GF-D8 (cell line): ENCODE data around the gene PTPN3.

Experiments
- DNase-seq: peaks from one replicate; lab custom pipeline; 2025; lab: John Stamatoyannopoulos, UW

The PTPN3 gene

DNA sequence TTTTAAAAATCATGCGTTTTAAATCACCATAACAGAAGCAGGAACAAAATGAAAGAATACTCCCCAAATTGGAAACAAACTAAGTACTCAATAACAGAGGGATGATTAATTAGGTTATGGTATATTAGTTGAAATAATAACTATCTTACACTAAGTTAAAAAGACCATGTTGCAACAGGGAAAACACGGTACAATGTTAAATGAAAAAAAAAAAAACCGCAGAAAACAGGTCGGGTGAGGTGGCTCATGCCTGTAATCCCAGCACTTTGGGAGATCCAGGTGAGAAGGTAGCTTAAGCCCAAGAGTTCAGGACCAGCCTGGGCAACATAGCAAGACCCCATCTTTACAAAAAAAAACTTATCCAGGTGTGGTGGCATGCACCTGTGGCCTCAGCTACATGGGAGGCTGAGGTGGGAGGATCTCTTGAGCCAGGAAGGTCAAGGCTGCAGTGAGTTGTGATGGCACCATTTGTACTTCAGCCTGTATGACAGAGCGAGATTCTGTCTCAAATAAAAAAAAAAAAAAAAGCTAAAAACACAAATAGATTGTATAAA is 2.4 kb upstream of the PTPN3 start:
- DNase-seq: no peak

DNA sequence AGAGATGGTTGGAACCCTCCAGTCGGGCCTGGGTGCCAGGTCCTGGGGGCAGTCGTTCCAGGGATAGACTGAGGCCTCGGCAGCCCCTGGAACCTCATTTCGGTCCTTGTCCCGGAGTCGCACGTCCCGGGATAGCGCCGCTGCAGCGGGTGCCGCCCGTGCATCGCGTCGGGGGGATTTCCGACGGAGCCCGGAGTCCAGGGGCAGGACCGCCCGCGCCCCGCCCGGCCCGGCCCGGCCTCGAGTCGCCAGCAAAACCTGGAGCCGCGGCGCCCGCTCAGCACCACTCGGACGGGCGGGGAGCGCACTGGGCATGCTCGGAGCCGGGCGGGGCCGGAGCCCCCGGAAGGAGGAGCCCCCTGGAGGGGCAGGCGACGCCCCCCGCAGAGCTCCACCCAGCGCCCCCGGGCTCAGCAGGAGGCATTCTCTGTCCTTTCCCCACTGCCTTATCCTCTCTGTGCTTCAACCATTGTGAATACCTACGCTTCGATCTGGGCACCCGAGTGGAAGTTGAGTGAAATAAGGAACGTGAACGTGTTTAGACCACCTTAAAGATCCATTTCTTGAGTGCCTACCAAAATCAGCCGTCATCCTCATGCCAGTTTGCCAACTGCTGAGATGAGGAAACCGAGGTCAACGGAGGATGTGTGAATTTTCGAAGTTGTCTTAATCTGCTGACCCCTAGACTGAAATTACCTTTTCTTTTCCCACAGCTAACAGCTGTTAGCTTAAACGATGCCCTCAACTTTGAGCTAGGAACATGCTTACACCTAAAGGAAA is 1.7 kb upstream of the PTPN3 start:
- no peak for DNase-seq

DNA sequence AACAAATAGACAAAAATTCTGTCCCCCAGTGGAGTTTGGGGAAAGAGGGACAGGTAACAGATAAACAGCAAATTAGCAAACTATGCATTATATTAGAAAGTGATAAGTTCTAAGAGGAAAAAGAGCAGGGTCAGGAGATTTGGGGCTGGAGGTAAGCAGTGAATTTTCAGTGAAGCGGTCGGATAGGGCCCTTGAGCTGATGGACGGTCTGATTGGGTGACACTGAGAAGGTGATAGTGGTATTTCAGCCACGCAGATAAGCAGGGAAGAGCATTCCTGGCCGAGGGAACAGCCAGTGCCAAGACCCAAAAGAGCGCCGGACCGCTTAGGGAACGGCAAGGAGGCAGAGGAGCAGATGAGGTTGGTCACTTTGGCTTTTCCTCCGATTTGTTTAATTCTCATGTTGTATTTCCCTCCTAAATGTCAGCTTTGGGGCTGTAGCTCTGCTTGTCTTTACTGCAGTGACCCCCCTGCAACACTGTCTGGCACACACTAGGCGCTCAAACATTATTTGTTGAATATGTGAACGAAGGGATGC is 1.1 kb upstream of the PTPN3 start:
- DNase-seq: no peak

DNA sequence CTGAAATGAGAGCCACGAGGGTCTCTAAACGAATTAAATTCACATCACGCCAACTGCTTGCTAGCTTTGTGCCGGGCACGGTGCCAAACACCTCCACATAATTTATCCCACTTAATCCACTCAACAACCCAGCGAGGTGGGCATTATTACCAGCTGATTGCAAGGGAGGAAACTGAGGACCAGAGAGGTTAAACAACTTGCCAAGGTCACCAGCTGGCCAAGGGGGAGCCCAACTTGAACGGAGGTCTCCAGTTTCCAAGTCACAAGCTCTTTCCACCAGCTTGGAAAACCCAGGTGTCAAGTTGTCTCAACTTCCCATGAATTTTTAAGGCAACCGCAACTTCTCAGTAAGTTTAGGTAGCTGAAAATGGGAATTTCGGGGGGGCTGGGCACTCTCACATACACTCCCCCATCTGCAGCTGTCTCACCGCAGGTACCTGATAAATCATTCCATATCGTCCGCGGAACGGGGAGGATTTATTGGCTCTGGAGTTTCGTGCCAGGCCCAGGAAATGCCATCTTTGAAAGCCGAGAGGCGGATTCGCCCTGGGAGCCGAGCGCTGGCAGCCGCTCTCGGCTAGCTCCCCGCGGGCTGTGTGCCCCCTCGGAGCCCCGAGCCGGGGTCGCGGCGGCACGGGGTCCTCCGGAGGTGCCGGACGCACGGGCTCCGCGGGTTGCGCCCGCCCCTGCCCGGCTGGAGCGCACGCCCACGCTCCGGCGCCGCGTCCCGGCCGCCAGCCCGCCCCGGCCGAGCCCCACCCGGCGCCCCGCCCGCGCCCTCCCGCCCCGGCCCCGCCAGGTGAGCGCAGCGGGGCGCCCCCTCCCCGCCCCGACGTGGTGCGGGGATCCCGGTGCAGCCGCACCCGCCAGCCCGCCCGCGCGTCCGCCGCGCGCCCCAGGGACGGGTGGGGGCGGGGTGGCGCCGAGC is 617 bp downstream of the PTPN3 start:
- DNase-seq: no peak

DNA sequence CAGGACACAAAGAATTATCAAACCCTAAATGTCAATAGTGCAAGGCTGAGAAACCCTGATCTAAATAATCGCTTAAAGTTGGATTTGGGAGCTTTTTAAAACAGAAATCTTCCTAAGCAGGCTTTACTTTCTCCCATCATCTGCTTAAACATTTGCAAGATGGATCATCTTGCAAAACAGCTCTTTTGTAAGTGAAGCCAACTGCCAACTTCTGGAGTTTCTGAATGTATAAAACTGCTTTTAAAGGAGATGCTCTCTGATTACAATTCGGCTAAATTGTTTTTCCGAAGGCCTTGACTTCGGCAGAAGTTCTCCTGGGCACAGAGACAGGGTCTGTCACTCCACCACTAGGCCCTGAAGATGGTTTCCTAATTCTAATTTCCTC is 1.3 kb downstream of the PTPN3 start:
- DNase-seq: no peak

DNA sequence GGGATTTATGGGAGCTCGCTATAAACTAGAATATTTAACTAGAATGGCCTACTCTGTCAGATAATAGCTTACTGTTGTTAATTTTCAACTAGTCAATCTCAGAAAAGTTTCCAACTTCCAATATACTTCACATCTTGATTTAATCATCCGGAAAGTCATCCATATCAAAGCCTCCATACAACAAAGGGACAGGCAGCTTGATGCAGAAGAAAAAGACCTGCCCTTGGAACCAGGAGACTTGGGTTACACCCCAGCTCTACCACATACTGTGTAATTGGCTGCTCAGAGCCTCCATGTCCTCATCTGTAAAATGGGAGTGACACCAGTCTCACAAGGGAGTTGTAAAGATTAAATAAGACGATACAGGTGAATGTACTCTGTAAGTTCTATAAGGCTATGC is 1.9 kb downstream of the PTPN3 start:
- DNase-seq: no peak

DNA sequence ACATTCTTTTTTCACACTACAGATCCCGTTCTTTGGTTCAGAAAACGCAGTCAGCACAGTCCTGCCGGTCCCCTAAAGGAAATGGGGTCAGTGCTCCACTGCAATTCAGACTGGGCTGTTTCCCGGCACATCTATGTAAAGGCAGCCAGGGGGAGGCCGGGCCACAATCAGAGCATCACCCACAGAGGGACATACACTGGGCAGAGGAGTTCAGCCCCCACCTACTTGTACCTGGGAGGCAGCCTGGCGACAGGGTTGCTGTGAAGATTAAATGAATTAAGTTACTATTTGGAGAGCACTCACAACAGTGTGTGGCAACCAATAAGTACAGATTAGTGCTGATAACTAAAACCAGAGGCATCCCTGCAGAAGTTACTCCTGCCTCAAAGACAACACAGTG is 4.5 kb downstream of the PTPN3 start:
- no peak for DNase-seq

DNA sequence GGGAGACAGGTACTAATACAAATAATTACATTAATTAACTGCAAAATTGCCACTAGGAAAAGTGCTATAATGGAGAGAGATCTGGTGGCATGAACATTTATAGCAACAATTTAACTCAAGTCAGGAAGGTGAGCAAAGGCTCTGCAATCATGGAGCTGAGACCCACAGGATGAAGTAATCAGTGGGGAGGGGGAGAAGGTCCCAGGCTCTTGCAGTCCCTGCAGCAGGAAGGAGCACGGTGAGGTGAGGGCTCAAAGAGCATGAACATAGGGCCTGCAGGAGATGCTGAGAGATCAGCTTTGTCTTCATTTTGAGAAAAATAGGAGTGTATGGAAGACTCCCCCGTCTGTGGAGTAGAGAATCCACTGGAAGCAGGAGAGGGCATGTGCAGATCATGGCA is 6.5 kb downstream of the PTPN3 start:
- DNase-seq: no peak

DNA sequence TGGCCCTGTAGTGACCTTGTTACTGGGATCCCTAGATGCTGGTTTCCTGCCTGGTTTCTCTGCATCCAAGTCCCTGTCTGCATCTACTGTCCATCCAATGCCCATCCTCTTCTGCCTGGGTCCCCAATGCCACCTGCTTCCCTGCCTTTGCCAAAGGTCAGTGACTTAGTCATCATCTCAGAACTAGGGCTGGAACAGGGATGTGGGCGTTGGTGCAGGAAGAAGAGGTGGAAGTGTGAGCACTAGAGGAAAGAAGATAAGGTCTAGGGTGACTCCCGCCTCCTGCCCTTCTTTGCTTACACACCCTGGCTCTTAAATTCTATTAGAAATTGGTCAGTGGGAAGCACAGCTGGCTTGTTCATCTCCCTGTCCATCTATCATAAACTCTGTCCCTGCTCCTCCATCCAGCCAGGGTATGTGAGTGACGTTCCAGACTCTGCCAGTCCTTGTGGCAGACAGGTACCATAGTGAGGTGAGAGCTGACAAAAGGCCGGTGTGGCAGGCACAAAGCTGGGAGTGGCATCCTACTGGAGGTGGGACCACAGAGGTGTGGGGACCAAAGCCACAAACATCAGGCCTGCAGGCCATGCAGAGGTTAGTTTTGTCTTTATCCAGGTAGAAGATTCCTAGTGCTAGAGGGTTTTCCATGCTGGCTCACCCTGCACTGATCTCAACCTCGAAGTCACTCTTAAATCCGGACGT is 9.2 kb downstream of the PTPN3 start:
- no peak for DNase-seq

DNA sequence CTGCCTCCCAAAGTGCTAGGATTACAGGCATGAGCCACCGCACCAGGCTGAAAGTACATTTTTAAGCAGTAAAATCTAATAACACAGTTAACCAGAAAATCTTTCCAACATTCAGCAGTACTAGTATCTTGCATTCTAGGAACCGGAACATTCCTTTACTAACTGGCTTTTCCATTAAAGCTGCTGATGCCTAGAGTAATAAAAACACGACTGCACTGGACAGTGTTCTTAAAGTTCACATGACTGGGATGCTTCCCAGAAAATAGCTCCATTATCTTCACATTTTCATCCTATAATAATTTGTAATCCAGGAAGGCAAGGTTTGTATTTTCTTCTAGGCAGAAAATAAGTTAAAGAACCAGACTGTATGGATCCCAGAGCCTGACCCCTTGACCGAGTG is 9.8 kb downstream of the PTPN3 start:
- no peak for DNase-seq

DNA sequence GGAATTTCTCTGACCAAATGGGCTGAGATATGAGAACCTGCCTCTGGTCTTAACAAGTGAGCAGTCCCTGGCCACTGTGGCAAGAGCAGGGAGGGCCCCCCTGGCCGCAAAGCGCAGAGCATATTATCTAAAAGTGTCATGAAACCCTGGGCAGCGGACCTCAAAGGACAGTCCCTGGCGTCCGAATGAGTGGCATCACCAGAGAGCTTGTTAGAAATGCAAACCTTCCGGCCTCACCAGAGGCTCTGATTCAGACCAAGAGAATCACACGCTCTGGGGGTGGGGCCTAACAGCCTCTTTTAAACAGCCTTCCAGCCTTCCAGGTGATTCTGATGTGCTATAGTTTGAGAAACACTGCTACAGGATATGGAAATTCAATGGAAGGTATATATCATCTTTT is 10.9 kb downstream of the PTPN3 start:
- no peak for DNase-seq

DNA sequence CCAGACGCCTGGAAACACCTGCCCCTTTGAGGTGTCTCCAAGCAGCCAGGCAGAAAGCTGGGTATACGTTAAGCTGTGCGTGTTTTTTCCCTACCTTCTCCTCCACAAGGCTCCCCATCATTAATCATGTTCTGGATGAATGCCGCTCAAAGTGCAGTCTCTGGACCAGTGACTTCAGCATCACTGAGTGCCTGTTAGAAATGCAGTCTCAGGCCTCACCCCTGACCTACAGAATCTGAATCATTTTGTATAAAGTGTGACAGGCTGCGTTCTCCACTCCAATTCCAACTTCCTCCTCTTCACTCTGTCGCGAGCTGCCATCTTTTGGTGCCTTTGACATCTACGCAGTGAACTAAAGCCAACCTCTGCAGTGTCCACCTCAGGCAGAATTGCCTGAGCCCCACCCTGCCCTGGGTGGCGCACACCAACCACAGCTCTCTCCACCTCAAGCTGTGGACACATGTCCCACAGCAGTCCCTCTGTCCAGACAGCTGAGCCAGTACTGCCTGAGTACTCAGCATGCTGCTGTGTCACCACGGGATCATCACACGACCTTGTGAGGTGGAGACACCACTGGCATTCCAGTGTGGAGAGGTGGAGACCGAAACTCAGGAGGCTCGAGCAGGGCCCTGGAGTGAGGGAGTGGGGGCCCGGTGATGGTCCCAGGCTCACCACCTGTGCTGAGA is 14.2 kb downstream of the PTPN3 start:
- DNase-seq: no peak

DNA sequence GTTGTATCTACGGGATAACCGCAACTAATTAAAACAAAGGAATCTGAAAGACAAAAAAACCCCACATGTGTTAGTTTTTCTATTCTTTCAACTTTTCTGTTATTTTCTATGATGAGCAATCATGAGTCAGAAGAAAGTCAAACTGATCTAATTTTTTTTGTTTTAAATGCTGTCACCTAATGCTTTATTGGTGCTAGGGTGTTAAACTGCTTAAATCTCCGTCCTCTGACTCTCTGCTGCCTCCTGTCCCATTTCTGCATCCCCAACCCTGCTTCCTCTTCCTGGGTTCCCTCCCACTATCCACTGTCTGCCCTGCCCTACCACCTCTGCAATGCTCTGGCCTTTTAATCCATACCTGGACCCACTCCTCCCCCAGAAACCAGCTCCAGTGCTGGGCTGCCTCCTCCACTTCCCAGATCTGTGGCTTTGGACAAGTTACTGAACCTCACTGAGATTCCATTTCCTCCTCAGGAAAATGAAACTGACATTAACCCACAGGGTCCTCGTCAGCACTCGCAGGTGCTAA is 15.7 kb downstream of the PTPN3 start:
- DNase-seq: no peak

DNA sequence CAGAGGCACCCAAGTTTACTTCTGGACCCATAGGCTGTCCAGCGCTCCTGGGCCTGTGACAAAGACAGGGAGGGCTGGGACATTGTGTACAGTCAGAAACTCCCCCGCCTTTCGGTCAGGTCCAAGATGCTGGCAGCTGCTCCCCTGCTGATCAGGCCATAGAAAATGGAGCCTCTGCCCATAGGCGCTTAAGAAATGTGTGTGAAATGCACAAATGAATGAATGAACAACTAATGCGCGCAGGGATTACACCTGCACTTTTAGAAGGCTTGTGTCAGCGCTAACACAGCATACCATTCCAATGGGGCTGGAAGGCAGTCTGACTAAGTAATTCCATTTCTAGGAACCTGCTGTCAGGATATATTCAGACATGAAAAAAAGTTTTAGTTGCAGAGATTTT is 16.3 kb downstream of the PTPN3 start:
- no peak for DNase-seq

DNA sequence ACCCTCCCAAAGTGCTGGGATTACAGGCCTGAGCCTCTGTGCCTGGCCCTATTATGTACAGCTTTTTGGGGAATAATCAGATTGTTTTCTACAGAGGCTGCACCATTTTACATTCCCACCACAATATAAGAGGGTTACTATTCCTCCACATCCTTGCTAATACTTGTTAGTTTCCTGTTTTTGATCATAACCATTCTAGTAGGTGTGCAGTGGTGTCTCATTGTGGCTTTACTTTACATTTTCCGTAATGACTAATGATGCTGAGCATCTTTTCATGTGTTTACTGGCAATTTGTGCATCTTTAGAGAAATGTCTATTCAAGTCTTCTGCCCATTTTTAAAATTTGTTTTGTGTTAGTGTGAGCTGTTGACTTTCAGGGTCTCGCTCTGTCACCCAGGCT is 18.3 kb downstream of the PTPN3 start:
- no peak for DNase-seq

DNA sequence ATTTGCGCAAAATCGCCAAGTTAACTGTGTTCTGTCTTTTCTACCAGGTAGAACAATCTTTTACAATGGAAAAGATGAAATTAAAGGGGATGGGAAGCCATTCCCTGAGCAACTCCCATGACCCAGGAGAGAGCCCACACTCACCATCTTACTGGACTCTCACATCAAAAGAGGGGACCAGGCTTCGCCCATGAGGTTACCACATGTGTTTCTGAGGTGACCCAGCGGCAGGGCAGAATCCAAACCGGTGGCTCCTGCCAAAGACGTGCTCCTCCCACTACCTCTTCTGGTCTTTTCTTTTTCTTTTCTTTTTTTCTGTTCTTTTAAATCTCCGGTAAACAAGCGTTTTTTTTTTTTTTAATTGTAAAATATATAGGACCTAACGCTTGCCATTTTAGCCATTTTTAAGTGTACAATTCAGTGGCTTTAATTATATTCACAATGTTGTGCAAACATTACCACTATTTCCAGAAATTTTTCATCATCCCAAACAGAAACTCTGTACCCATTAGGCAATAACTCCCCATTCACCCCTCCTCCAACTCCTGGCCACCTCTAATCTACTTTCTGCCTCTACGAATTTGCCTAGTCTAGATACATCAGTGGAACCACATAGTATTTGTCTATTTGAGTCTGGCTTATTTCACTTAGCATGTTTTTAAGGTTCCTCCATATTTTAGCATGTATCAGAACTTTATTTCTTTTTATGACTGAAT is 19.3 kb downstream of the PTPN3 start:
- no peak for DNase-seq

DNA sequence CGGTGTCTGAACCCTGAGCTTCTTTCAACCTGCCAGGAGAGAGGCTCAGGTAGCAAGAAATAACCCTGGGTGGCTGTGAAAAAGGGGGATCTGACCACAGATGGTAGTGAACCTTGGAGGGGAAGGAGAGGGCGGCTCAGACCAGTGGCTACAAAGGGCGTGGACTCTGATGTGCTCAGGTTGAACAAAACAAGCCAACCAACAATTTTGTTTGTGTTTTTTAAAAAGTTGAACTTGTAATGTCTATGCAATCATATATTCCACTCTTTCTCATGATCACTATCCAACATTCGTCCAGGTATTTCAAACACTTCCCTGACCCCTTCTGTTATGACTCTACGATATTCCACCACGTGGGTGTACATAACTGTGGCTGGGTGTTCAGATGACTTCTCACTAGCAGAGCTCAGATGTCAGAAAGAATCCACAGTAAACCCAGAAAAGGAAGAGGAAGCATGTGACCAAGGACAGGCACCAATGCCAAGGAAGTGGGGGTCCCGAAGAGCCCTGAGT is 20.0 kb downstream of the PTPN3 start:
- no peak for DNase-seq

DNA sequence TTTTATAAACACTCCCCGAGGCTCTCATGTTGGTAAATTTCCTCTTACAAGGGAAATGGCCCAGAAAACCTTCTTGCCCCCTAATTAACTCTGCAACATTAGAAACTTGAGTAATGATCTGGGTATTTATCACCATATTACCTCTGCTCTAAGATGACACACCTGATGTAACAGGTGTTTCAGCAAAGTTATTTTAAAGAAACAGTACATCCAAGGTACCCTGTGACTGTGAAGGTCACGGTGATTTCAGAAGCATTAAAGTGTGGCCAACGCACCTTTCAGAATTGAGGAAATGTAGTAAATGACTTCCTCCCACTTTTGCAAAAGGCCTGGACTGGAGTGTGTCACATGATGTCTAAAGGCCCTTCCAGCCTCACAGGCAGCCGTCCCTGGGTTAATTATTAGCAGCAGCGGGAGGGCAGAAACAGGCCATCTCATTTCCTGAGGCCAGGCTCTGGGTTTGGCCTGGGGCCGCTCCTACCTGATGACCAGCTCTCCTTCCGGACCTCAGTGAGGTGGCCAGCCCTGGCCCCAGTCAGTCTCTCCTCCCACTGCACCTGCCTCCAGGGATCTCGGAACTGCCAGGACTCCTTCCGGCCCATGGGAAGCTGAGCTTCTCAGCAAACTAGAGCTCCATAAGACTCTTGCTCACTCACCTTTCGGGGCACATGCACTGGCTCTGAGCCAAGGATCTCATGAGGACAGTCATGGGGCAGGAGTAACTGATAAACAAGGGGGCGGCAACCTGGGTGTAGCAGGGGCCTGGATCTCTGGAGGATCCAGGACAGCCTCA is 20.7 kb downstream of the PTPN3 start:
- no peak for DNase-seq

DNA sequence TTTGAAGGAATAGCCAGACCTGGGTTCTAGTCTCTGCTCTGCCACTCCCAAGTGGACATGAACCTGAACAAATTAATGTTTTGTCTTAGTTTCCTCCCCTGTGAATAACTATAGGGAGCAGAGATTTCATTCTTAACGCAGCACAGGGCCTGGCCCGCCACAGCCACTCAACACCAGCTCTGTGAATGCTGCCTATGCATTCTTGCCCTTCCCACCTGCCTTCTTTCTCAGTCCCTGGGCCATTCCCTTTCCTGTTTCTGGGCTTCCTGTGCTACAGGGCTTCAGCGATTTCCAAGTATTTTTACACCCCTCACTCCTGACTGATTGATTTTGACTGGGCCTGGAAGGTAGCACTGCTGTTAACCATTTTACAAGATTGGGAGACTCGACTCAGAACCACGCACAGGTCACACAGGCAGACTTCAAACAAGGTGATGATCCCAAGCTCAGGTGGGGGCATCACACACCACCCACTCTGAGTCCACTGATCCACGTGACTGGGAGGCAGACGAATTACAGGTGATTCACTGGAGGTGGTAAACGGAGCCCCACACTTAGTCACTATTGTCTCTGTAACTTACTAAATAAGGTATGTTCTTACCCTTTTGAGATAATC is 21.4 kb downstream of the PTPN3 start:
- no peak for DNase-seq
